ENCODE data around the gene DCAF6.
"Not testable (repeated sequence)": the region's sequence is repeated elsewhere in the genome, so short reads cannot be mapped to it uniquely, and the experiment has no call there.

DCAF6 gene

DNA sequence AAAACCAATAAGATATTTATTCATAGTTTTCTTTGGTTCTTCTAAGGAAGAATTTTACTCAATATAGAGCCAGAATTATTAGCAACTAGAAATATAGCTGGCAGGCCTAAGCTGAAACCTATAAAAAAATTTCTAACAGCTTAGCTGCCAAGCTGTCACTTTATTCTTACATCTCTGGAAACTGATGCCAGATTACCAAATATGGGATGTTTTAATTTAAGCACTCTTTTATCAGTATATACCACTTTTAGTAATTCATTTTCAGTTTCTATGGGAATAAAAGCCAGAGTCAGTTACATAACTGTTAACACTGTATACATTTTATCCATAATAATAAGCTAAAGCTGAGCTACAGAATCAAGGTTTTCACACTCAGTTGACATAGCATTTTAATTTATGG is 69.0 kb downstream of the DCAF6 start:
- peaks cover 62% of the 10 kb centered on the region for H3K36me3 Mint-ChIP-seq
- ATAC-seq: no peak
- H3K9me3 Mint-ChIP-seq: peaks cover 7% of the 10 kb centered on the region
- H3K4me1 Mint-ChIP-seq: peaks cover 11% of the 10 kb centered on the region
- no peak overlapping the region for H3K27ac Mint-ChIP-seq
- H3K4me3 Mint-ChIP-seq: no peak overlapping the region
- H3K27me3 Mint-ChIP-seq: no peaks in the 10 kb centered on the region

DNA sequence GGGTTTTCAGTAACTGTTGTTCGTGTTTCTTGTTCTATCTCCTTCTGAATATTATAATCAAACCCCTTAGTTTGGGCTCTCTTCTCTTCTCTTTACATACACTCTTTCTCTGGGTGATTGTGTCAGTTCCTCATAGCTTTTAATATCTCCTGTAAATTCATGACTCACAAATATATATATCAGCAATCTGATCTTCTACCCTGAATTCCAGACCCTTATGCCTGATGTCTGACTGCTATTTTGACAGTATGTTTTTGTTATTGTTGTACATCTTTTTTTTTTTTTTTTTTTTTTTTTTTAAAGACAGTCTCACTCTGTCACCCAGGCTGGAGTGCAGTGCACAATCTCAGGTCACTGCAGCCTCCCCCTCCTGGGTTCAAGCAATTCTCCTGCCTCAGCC is 71.2 kb downstream of the DCAF6 start:
- ATAC-seq: no peak
- peaks cover 7% of the 10 kb centered on the region for H3K9me3 Mint-ChIP-seq
- peaks cover 11% of the 10 kb centered on the region for H3K4me1 Mint-ChIP-seq
- peaks cover 49% of the 10 kb centered on the region for H3K36me3 Mint-ChIP-seq
- H3K4me3 Mint-ChIP-seq: no peak overlapping the region
- no peak overlapping the region for H3K27ac Mint-ChIP-seq
- H3K27me3 Mint-ChIP-seq: no peaks in the 10 kb centered on the region

DNA sequence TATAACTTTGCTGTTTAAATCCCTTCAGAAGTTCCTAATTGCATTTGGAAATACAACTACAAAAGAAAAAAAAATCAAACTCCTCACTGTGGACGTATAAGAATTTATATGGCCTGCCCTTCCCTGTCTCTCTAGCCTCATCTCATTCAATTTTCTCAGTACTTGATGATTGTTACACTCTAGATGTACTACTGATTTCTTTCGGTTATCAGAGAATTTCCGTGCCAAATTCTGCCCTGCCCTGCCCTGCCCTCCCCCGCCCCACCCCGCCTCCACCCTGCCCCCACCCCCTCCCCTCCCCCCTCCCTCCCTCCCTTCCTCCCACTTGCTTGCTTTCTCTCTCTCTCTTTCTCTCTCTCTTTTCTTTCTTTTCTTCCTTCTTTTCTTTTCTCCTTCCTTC is 72.1 kb downstream of the DCAF6 start:
- Mint-ChIP-seq H3K9me3 (peaks cover 7% of the 10 kb centered on the region), H3K27ac (peak overlapping the region; percentile 3), H3K4me1 (peaks cover 11% of the 10 kb centered on the region), H3K4me3 (no peak overlapping the region), H3K27me3 (no peaks in the 10 kb centered on the region), H3K36me3 (peaks cover 50% of the 10 kb centered on the region)
- ATAC-seq: no peak

DNA sequence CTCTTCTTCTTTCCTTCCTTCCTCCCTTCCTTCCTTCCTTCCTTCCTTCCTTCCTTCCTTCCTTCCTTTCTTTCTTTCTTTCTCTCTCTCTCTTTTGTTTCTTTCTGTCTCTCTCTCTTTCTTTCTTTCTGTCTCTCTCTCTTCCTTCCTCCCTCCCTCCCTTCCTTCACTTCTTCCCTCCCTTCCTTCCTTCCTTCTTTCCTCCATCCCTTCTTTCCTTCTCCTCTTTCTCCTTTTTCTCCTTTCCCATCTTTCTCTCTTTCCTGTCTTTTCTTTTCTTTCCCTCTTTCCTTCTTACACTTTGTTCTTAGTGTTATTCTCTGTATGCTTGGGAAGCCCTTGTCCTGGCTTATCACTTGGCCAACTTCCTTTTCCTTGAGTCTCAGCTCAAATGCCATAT is 72.8 kb downstream of the DCAF6 start:
- no peak for ATAC-seq
- Mint-ChIP-seq H3K27me3 (no peaks in the 10 kb centered on the region), H3K4me3 (no peak overlapping the region), H3K4me1 (peaks cover 11% of the 10 kb centered on the region), H3K36me3 (peaks cover 57% of the 10 kb centered on the region), H3K9me3 (peaks cover 7% of the 10 kb centered on the region), H3K27ac (peak overlapping the region; percentile 3)

DNA sequence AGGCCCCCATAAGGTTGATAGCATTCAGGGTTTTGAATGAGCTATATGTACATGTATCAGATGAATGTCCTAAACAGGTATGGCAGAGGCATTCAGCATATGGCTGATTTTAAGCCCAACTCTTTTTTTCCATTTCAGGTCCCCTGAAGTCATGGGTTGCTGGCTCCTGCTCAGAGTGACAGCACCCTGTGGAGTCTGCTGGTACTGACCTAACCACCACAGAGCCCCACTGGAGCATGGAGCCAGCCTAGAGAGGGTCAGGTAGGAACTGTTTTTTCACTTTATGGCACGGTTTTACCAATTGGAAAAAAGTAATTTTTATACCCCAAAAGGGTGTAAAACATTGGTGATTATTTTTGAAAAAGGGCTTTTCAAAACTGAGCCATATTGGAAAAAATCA is 82.9 kb downstream of the DCAF6 start:
- ATAC-seq: no peak
- peaks cover 41% of the 10 kb centered on the region for H3K36me3 Mint-ChIP-seq
- no peak overlapping the region for H3K4me3 Mint-ChIP-seq
- H3K27ac Mint-ChIP-seq: no peak overlapping the region
- H3K4me1 Mint-ChIP-seq: no peaks in the 10 kb centered on the region
- no peaks in the 10 kb centered on the region for H3K9me3 Mint-ChIP-seq
- no peaks in the 10 kb centered on the region for H3K27me3 Mint-ChIP-seq

DNA sequence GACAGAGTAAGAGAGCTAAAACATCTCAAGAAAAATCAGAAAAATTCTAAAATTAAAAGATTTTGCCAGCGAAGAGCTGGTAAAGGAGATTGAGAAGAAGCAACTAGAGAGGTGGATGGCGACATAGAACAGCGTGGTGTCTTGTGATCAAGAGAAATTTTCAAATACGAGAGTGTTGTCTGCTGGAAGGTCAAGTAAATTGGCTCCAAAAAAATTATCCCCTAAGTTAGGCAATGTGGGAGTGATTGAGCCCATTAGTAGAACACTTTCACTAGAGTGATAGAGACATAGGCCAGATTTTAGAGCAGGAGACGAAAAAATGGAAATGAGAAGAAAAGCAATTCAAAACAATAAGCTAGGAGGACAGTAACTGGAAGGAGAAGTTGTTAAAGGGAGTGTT is 94.7 kb downstream of the DCAF6 start:
- Mint-ChIP-seq H3K4me3 (no peak overlapping the region), H3K4me1 (no peaks in the 10 kb centered on the region), H3K27ac (no peak overlapping the region), H3K9me3 (no peaks in the 10 kb centered on the region), H3K27me3 (no peaks in the 10 kb centered on the region), H3K36me3 (peaks cover 13% of the 10 kb centered on the region)
- no peak for ATAC-seq

DNA sequence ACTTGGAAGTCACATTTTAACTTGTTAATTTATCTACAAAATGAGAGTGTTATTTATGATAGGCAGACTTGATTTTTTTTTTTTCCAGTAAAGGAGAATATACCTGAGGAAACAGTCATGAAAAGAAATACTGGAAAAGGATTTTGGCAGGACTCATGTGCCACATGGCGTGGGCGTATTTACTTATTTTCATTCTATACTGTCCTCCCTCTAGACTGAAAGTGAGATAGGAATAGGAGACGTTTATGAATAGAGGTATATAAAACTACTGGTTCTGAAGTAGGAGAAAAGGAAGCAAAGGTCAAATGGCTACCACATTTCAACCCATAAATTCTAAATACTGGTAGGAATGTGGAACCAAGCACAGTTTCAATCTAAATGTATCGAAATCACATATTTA is 95.1 kb downstream of the DCAF6 start:
- H3K27me3 Mint-ChIP-seq: no peaks in the 10 kb centered on the region
- no peak overlapping the region for H3K27ac Mint-ChIP-seq
- H3K4me3 Mint-ChIP-seq: no peak overlapping the region
- H3K9me3 Mint-ChIP-seq: no peaks in the 10 kb centered on the region
- peaks cover 13% of the 10 kb centered on the region for H3K36me3 Mint-ChIP-seq
- ATAC-seq: peak; percentile 36
- H3K4me1 Mint-ChIP-seq: no peaks in the 10 kb centered on the region

DNA sequence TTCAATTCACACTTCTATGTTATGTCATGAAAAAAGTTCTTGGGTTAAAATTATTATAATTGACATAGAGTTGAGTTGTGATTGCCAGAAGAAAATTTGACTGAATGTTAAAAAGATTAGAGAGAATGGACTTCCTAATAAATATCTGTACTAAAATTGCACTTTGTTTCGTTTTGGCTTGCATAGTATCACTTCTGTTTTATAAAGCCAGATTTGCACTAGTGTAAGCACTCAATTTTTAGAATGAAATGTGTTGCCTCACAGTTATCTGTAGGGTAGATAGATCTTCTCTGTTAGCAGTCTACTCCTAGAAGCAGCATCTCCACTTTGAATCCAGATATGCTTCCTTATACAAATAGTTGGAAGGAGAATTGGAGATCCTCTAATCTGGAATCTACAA is 95.5 kb downstream of the DCAF6 start:
- no peaks in the 10 kb centered on the region for H3K4me1 Mint-ChIP-seq
- H3K27ac Mint-ChIP-seq: no peak overlapping the region
- H3K36me3 Mint-ChIP-seq: peaks cover 13% of the 10 kb centered on the region
- H3K4me3 Mint-ChIP-seq: no peak overlapping the region
- no peaks in the 10 kb centered on the region for H3K9me3 Mint-ChIP-seq
- no peaks in the 10 kb centered on the region for H3K27me3 Mint-ChIP-seq
- peak; percentile 61 for ATAC-seq

DNA sequence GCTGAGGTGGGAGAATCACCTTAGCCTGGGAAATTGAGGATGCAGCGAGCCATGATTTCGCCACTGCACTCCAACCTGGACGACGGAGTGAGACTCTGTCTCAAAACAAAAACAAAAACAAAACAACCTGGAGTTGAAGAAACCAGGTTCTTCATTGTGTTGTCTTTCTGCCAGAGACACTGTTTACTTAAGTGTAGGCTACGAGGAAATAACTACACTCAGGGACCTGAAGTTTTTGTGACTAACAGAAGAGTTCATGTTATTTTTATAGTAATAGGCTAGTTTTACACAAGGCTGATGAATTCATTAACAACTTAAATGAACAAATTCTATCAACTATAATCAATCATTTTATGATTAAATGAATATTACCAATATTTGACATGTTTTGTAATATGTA is 98.9 kb downstream of the DCAF6 start:
- no peaks in the 10 kb centered on the region for H3K4me1 Mint-ChIP-seq
- no peaks in the 10 kb centered on the region for H3K27me3 Mint-ChIP-seq
- H3K36me3 Mint-ChIP-seq: peaks cover 19% of the 10 kb centered on the region
- no peak overlapping the region for H3K27ac Mint-ChIP-seq
- no peaks in the 10 kb centered on the region for H3K9me3 Mint-ChIP-seq
- no peak overlapping the region for H3K4me3 Mint-ChIP-seq
- ATAC-seq: no peak

DNA sequence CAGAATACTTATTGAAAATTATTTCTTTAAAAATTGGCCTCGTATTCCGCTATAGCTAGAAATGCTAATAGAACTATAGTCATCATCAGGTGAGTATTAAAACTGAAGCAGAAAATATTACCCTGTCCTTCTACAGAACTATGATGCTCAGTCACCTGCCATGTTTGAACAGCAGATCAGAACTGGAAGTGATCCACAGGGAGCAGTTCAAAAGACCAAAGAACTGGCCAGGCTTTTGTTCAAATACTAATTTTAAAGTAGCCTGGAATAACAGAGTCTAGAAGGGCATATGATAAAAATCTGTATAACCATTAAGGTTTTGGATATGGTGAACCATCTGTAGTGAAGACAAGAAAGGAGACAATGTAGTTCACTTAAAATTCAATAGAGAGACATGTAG is 105.9 kb downstream of the DCAF6 start:
- Mint-ChIP-seq H3K4me1 (no peaks in the 10 kb centered on the region), H3K27ac (no peak overlapping the region), H3K9me3 (no peaks in the 10 kb centered on the region), H3K4me3 (no peak overlapping the region), H3K36me3 (peaks cover 17% of the 10 kb centered on the region), H3K27me3 (no peaks in the 10 kb centered on the region)
- ATAC-seq: no peak

DNA sequence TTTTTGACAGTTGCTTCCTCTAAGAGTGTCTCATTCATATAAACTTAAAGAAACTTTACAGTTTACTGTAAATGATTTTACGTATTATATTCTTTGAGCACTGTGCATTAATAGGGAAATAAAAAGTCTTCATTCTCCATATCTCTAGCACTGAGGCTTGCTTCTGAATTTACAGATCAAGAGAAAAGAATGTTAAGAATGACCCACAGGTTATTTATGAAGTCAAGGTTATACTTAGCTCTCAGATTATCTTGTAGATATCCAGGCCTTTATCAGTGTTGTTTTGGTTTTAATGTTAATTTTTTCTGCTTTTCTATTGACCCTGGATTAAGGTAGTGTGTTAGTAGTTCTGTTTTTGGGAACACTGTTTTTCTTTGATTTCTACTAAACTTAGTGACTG is 108.8 kb downstream of the DCAF6 start:
- no peak for ATAC-seq
- Mint-ChIP-seq H3K4me3 (no peak overlapping the region), H3K36me3 (peaks cover 18% of the 10 kb centered on the region), H3K27ac (no peak overlapping the region), H3K27me3 (no peaks in the 10 kb centered on the region), H3K9me3 (no peaks in the 10 kb centered on the region), H3K4me1 (no peaks in the 10 kb centered on the region)

DNA sequence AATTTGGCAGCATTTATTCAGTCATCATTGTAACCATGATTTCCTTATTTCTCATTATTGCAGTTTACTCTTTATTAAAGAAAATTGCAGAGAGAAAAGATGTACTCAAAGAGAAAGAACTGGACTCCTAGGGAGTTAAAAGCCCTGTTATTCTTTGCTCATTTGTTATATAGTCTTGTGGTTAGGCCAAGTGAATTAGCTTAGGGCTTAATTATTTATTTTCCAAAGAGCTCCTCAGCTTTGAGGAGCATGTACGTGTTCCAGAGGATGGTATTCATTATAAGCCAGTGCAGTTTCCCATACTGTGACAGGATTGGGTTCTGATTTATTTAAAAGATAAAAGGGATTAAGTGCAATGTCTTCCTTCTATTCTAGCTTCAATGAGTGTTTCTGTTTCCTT is 113.8 kb downstream of the DCAF6 start:
- no peaks in the 10 kb centered on the region for H3K27me3 Mint-ChIP-seq
- no peaks in the 10 kb centered on the region for H3K9me3 Mint-ChIP-seq
- H3K36me3 Mint-ChIP-seq: peaks cover 19% of the 10 kb centered on the region
- no peak for ATAC-seq
- no peak overlapping the region for H3K27ac Mint-ChIP-seq
- H3K4me1 Mint-ChIP-seq: peaks cover 14% of the 10 kb centered on the region
- no peak overlapping the region for H3K4me3 Mint-ChIP-seq

DNA sequence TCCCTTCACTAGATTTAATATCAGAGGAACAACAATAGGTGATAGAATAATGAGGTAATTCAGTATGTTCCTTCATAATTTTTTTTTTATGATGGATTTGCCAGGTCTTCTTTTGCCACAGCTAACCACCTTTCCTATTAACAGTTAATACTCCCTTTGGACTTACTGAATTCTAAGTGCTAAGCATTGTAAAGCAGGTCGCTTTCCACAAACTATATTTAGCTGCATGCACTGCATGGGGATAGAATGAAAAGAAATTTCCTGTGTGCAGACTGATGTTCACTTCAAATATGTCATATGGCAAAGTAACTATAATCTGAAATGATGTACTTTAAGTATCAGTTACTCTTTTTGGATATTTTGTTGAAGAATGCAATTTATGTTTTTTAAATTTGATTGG is 114.4 kb downstream of the DCAF6 start:
- Mint-ChIP-seq H3K4me3 (no peak overlapping the region), H3K4me1 (peaks cover 14% of the 10 kb centered on the region), H3K27me3 (no peaks in the 10 kb centered on the region), H3K36me3 (peaks cover 22% of the 10 kb centered on the region), H3K9me3 (no peaks in the 10 kb centered on the region), H3K27ac (no peak overlapping the region)
- no peak for ATAC-seq

DNA sequence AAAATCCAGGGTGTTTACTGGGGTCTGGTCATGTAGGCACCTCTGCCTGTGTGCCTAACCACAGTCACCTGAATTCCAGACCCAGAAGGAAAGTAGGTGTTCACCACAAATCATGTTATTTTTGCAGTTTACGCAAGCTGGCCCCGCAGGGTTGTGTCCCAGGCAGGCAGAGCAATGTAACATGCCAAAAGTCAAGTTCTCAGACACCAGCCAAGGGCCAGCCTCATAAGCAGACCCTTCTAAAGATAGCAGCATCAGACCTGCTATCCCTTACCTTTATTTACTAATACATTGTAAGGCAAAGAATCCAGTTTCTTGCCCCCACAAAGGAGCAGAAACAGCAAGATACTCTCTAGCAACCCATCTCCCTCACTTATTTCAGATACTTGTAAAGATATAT is 117.2 kb downstream of the DCAF6 start:
- Mint-ChIP-seq H3K27me3 (no peaks in the 10 kb centered on the region), H3K4me1 (peaks cover 14% of the 10 kb centered on the region), H3K27ac (no peak overlapping the region), H3K36me3 (peaks cover 36% of the 10 kb centered on the region), H3K9me3 (no peaks in the 10 kb centered on the region), H3K4me3 (no peak overlapping the region)
- ATAC-seq: no peak

DNA sequence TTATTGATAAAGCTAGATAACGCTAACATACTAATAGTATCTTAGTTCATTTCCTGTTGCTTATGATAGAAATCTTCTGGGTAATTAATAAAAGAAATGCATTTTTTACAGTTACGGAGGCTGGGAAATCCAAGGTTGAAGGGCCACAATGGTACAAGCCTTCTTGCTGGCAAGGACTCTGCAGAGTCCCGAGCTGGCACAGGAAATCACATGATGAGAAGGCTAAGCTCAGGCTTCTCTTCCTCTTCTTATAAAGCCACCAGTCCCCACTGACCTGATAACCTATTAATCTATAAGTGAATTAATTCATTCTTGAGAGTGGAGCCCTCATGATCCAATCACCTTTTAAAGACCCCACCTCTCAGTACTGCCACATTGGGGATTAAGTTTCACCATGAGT is 117.6 kb downstream of the DCAF6 start:
- H3K36me3 Mint-ChIP-seq: peaks cover 35% of the 10 kb centered on the region
- no peak overlapping the region for H3K4me3 Mint-ChIP-seq
- no peak overlapping the region for H3K27ac Mint-ChIP-seq
- no peaks in the 10 kb centered on the region for H3K27me3 Mint-ChIP-seq
- peaks cover 14% of the 10 kb centered on the region for H3K4me1 Mint-ChIP-seq
- no peaks in the 10 kb centered on the region for H3K9me3 Mint-ChIP-seq
- ATAC-seq: no peak

DNA sequence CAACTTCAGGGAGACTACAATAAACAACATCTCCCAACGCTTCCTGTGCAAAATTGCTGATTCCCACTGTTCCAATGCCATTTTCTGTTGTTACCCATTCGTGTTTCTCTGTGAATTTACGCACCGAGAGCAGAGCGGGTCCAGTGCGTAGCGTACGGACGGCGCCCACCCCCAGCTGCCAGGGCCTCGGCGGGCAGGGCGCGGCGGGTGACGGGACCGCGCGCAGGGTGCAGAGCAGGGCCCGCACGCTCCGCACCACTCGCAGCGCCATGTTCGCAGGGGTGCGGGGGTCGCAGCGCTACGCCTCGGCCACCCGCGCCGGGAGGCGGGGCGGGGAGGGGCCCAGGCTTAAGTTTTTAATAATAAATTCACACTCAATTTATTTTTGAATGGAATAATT is 119.7 kb downstream of the DCAF6 start:
- Mint-ChIP-seq H3K4me1 (peaks cover 14% of the 10 kb centered on the region), H3K36me3 (peaks cover 45% of the 10 kb centered on the region)
- not testable (repeated sequence) for H3K27ac Mint-ChIP-seq, H3K27me3 Mint-ChIP-seq, H3K4me3 Mint-ChIP-seq, H3K9me3 Mint-ChIP-seq
- ATAC-seq: peak; percentile 80

DNA sequence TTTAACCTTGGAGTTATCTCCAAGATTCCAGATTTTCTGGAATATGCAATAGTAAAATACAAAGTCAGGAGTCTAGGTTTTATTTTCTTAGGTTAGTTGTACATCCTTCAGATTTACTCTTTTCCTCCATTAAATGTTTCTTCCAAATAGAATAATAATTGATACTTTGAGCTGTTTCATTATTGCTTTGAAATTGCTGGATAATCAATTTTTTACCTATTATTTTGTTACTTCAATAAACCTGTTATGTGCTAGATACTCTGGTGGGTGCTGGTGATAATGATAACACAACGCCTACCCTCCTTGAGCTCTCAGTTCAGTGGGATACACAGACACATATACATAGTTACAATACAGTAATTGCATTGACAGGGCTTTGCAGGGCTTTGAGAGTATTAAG is 120.9 kb downstream of the DCAF6 start:
- Mint-ChIP-seq H3K27me3 (no peaks in the 10 kb centered on the region), H3K4me3 (no peak overlapping the region), H3K9me3 (no peaks in the 10 kb centered on the region), H3K4me1 (peaks cover 14% of the 10 kb centered on the region), H3K36me3 (peaks cover 36% of the 10 kb centered on the region), H3K27ac (no peak overlapping the region)
- no peak for ATAC-seq
